BJ (cell line): Measurements from ENCODE around the gene ANXA6. TPM values are rescaled to one million over a fixed set of nuclear protein-coding genes. Genes with fewer than 3 reads are reported as not detected.

Source experiments
- CTCF ChIA-PET: fragments of 350-600 bp; formaldehyde crosslinking; extraction: SDS; loops from one replicate; lab custom pipeline; 2021; ENCODE audit warnings: antibody characterized with exemption, inconsistent platforms; lab: Yijun Ruan, JAX
- POLR2A ChIA-PET: fragments of 300-600 bp; sonication (Branson Sonifier 250); formaldehyde crosslinking; extraction: SDS; loops from one replicate; lab custom pipeline; 2021; ENCODE audit warnings: antibody characterized with exemption; lab: Charles Lee
- DNase-seq: peaks from one replicate; pipeline ENCODE4 v3.0.0-alpha.2; 2011; ENCODE audit warnings: low read depth
- H3K27me3 ChIP-seq: 2 replicates; pipeline ENCODE4 v1.6.0; 2011; ENCODE audit warnings: low read length; ENCODE audit not compliant: control insufficient read depth, insufficient read depth
- H3K36me3 ChIP-seq: 2 replicates; pipeline ENCODE4 v1.5.1; 2011; ENCODE audit warnings: low read length; ENCODE audit not compliant: control insufficient read depth, insufficient read depth
- H3K4me3 ChIP-seq: 2 replicates; pipeline ENCODE4 v1.5.1; 2011; ENCODE audit warnings: low read depth, mild to moderate bottlenecking, control low read depth, low read length
- polyA plus RNA-seq: library from polyadenylated mRNA; depleted of rRNA; stranded (reverse); fragments of >200 nt; gene quantifications from 2 replicates; pipeline ENCODE4 v1.2.3, GENCODE V29; 2011
- TF ChIP-seq, protein P1 (sequence below): IDR thresholded peaks from 2 replicates; pipeline ENCODE4 v1.5.1; 2011; ENCODE audit warnings: low read depth, mild to moderate bottlenecking, control low read depth, inconsistent platforms, low read length, moderate library complexity; ENCODE audit not compliant: insufficient read depth

The ANXA6 gene
- polyA plus RNA-seq, 1 experiment = 528 TPM

DNA sequence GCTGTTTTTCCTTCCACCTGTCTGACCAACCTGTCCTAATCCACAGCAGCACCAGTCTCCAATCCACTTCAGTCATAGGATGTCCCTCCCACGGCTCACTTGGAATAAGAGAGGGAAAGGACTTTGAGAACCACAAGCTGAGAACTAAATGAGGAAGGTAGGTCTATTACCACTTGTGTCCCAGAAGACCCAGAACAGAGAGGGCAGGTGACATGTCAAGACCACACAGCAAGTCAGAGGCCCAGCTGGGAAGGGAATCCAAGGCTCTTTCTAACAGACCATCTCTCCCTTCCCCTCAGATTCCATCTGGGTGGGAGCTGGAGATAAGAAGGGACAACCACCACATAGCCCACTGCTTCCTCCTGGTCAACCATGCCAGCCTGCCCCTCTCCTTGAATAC, 14.6 kb downstream of the ANXA6 start:
- ChIA-PET POLR2A (no interaction called here), CTCF (interaction anchor here (0.9 to 3.7 kb wide), 8 partner anchors 10 to 95 kb away, joined by 3 to 21 read pairs (median 8); no protein-coding TSS in a partner anchor)
- Histone ChIP-seq H3K36me3 (peaks cover 47% of the 10 kb centered on the region), H3K27me3 (no peaks in the 10 kb centered on the region), H3K4me3 (no peak overlapping the region)
- no peak for DNase-seq
- TF ChIP-seq, protein P1, sequence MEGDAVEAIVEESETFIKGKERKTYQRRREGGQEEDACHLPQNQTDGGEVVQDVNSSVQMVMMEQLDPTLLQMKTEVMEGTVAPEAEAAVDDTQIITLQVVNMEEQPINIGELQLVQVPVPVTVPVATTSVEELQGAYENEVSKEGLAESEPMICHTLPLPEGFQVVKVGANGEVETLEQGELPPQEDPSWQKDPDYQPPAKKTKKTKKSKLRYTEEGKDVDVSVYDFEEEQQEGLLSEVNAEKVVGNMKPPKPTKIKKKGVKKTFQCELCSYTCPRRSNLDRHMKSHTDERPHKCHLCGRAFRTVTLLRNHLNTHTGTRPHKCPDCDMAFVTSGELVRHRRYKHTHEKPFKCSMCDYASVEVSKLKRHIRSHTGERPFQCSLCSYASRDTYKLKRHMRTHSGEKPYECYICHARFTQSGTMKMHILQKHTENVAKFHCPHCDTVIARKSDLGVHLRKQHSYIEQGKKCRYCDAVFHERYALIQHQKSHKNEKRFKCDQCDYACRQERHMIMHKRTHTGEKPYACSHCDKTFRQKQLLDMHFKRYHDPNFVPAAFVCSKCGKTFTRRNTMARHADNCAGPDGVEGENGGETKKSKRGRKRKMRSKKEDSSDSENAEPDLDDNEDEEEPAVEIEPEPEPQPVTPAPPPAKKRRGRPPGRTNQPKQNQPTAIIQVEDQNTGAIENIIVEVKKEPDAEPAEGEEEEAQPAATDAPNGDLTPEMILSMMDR = no peak

DNA sequence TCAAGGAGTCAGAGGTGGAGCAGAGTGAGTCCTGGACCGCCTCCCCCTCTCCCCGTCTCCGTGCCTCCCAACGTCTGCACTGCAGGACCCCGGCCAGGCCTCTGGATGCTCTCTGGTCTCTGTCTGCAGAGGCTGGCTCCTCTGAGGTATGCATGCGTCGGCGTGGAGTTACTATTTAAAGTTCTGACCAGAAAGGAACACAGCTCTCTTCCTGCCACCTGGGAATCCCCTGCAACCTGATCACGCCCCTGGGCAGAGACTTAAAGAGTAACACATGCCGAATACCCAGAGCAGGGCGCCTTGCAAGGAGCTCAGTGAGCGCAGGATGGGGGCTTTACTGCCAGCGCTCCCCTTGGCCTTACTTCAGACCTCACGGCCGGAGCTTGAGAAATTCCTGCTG, 16.0 kb downstream of the ANXA6 start:
- no peaks in the 10 kb centered on the region for H3K27me3 ChIP-seq
- POLR2A ChIA-PET = interaction anchor here (0.6 to 0.7 kb wide), 2 partner anchors 79 to 131 kb away, joined by 3 to 9 read pairs; no protein-coding TSS in a partner anchor
- H3K4me3 ChIP-seq = no peak overlapping the region
- no peak for DNase-seq
- CTCF ChIA-PET = interaction anchor here (0.6 to 3.7 kb wide), 11 partner anchors 9 to 312 kb away, joined by 3 to 21 read pairs (median 3); partner anchors contain the start of gene ANXA6
- TF ChIP-seq, protein P1 = no peak
- H3K36me3 ChIP-seq = peaks cover 40% of the 10 kb centered on the region

DNA sequence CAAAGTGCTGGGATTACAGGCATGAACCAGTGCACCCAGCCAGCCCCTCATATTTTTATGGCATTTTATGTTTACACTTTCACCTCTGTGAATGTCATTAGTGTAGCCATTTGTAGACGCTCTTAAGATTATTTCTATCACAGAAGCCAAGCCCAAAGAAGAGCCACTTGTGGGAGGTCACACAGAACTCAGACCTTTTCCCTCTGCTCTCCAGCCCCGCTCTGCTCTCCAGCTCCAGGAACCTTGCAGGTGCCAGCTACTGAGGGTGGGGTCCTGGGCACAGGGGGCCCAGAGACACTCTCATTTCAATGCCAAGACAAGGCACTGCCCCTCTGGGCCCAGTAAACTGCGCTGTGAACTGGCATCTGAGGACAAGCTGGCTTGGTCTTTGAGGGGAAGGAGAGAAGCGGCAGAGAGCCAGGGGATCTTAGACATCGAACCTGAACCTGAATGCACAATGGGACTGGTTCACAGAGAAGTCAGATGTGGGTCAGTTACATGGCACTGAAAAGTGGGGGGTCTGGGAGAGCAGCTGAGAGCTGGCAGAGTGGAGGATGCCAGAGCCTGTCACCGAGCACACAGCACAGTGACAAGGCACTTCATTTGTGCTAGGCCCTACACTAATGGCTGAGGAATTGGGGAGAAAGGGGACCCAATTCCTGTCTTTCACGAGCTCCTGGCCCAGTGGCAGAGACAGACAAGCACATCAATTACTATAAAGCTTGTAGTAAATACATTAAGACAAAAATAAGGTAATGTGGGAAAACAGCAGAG, 16.7 kb downstream of the ANXA6 start:
- TF ChIP-seq, protein P1 = no peak
- H3K4me3 ChIP-seq = no peak overlapping the region
- ChIA-PET CTCF (interaction anchor here (1.2 to 3.7 kb wide), 7 partner anchors 8 to 158 kb away, joined by 3 to 21 read pairs (median 8); no protein-coding TSS in a partner anchor), POLR2A (interaction anchor here (0.6 kb wide), 1 partner anchor 130 kb away, joined by 3 read pairs; no protein-coding TSS in a partner anchor)
- H3K27me3 ChIP-seq = no peaks in the 10 kb centered on the region
- peaks cover 40% of the 10 kb centered on the region for H3K36me3 ChIP-seq
- DNase-seq = no peak

DNA sequence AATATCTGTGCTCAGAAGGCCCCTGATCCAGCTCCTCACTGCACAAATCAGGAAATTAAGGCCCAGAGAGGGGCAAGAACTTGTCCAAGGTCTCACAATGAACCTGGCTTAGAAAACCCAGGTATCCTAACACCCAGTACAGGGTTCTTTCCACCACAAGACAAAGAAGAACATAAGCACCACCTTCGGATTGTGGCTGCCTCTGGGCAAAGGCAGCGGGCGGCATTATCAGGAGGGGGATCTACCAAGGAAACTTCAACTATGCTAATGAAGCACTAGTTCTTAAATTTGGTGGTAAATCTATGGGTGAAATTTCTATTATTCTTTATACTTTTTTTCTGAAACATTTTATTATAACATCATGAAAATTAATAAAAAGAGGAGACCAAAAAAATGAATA, 17.9 kb downstream of the ANXA6 start:
- H3K27me3 ChIP-seq = no peaks in the 10 kb centered on the region
- ChIA-PET POLR2A (no interaction called here), CTCF (interaction anchor here (1.1 to 1.9 kb wide), 2 partner anchors 9 to 13 kb away, joined by 3 to 7 read pairs; no protein-coding TSS in a partner anchor)
- TF ChIP-seq, protein P1 = no peak
- no peak for DNase-seq
- peaks cover 47% of the 10 kb centered on the region for H3K36me3 ChIP-seq
- no peak overlapping the region for H3K4me3 ChIP-seq

DNA sequence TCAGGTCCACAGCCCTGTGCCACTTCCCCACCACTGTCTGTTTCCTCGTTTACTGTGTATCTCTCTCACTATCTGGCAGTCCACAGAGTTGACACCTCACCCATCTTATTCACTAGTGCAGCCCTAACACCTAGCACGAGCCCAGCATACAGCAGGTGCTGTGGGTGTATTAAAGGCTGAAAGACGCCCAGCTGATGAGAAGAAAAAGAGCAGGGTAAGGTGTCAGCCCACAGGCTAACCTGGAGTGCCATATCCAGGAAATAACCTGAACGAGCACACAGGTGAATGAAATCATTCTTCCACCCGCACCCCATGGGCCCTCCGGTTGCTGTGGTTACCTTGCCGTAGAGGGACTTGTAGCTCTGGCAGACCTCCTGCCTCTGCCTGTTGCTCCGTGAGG, 18.6 kb downstream of the ANXA6 start:
- TF ChIP-seq, protein P1 = no peak
- H3K27me3 ChIP-seq = no peaks in the 10 kb centered on the region
- ChIA-PET CTCF (interaction anchor here (1.1 to 1.9 kb wide), 2 partner anchors 10 to 12 kb away, joined by 3 to 7 read pairs; no protein-coding TSS in a partner anchor), POLR2A (no interaction called here)
- DNase-seq = no peak
- H3K4me3 ChIP-seq = no peak overlapping the region
- peaks cover 48% of the 10 kb centered on the region for H3K36me3 ChIP-seq
